ENCODE data around the gene GIMAP8.

GIMAP8 gene

DNA sequence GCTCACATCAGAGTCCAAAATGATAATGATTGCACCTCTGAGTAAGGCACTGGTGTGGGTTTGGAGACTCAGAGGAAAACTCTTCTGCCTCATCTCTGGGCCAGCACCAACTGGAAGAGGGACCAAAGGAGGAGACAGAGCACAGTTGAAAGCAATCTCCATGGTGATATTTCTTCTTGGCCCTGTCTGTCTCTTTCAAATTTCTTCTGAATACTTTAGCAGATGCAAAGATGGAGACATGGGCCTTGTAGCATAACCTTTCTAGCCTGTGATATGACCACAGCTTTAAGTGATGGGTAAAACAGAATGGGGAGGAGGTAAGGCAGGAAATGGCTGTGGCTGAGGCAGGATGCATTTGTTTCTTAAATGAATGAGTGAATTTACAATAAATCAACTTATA is 52.1 kb downstream of the GIMAP8 start:
- POLR2A ChIA-PET = no interaction called here
- TF ChIP-seq, protein P1, sequence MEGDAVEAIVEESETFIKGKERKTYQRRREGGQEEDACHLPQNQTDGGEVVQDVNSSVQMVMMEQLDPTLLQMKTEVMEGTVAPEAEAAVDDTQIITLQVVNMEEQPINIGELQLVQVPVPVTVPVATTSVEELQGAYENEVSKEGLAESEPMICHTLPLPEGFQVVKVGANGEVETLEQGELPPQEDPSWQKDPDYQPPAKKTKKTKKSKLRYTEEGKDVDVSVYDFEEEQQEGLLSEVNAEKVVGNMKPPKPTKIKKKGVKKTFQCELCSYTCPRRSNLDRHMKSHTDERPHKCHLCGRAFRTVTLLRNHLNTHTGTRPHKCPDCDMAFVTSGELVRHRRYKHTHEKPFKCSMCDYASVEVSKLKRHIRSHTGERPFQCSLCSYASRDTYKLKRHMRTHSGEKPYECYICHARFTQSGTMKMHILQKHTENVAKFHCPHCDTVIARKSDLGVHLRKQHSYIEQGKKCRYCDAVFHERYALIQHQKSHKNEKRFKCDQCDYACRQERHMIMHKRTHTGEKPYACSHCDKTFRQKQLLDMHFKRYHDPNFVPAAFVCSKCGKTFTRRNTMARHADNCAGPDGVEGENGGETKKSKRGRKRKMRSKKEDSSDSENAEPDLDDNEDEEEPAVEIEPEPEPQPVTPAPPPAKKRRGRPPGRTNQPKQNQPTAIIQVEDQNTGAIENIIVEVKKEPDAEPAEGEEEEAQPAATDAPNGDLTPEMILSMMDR (IDR thresholded peaks at IDR 0.05; ENCODE audit: control extremely low read depth, extremely low read depth, low read depth, missing control alignments) = no peak
- no peak for DNase-seq (ENCODE audit: extremely low spot score)
- CTCF ChIA-PET = interaction anchor here (1.1 to 1.5 kb wide), 3 partner anchors 13 to 220 kb away, joined by 4 to 6 read pairs (median 4); partner anchors contain the start of gene GIMAP7

DNA sequence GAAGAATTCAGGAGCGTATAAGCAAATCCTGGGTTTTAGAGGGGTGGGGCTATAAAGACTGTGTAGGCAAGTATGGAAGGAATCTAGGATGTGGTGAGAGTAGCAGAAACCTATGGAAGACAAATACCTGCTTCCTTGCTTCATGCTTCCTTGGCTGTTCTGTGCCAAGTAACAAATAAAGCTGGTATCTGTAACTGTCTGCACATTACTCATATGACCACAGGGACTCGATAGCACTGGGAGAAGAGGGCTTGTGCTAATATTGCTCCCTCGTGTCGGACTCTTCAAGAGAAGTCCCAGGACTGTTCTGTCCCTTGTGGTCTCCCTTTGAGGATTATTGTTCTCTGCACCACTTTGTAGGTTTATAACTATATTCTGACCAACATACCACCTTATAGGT is 52.7 kb downstream of the GIMAP8 start:
- DNase-seq (ENCODE audit: extremely low spot score) = no peak
- TF ChIP-seq, protein P1 (IDR thresholded peaks at IDR 0.05; ENCODE audit: control extremely low read depth, extremely low read depth, low read depth, missing control alignments) = no peak
- ChIA-PET CTCF (interaction anchor here (1.4 kb wide), 1 partner anchor 12 kb away, joined by 6 read pairs; the partner anchor contains the start of gene GIMAP7), POLR2A (no interaction called here)

DNA sequence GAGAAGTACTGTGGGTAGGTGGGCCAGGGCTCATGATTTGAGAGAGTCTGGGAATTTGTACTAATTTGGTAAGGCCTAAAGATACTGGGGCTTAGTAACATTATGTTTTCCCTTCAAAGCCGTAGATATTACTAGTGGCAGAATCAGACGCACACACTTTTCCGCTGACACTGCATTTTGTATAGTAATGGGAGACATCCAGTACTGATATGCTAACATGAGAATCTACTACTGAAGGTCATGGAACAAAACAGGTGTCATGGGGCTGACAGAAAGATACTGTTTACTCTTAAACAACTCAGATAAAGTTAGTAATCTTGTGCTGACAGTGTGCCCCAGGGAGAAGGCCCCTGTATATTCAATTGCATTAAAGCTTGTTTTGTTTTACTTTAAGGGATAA is 53.2 kb downstream of the GIMAP8 start:
- TF ChIP-seq, protein P1 (IDR thresholded peaks at IDR 0.05; ENCODE audit: control extremely low read depth, extremely low read depth, low read depth, missing control alignments) = no peak
- DNase-seq (ENCODE audit: extremely low spot score) = no peak
- ChIA-PET CTCF (no interaction called here), POLR2A (no interaction called here)

DNA sequence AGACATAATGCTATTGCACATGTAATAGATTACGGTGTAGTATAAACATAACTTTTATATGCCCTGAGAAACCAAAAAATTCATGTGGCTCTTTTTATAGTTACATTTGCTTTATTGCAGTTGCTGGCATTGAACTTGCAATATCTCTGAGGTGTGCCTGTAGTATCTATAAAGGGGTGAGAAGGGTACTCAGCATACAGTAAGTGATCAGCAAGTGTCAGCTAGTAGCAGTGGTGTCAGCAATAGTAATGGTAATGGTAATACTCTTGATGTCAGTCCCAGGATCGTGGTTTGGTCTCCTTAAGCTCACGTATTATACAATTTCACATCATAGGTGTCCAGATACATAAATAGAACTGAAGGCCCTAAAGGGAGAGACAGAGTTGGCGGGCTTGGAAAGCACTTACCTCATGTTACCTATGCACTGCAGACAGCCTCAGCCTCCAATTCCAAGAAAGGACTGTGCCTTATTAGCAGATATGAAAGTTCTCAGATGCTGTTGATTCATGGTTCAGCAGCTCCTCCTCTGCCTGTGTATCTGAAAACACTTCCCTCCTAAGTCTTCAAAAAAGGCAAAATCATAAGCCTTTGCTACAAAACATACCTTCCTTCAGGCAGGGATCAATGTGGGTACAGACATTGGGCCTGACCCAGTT is 57.6 kb downstream of the GIMAP8 start:
- no peak for DNase-seq (ENCODE audit: extremely low spot score)
- TF ChIP-seq, protein P1 (IDR thresholded peaks at IDR 0.05; ENCODE audit: control extremely low read depth, extremely low read depth, low read depth, missing control alignments) = no peak
- CTCF ChIA-PET = interaction anchor here (1.6 kb wide), 1 partner anchor 152 kb away, joined by 3 read pairs; no protein-coding TSS in a partner anchor
- POLR2A ChIA-PET = no interaction called here

DNA sequence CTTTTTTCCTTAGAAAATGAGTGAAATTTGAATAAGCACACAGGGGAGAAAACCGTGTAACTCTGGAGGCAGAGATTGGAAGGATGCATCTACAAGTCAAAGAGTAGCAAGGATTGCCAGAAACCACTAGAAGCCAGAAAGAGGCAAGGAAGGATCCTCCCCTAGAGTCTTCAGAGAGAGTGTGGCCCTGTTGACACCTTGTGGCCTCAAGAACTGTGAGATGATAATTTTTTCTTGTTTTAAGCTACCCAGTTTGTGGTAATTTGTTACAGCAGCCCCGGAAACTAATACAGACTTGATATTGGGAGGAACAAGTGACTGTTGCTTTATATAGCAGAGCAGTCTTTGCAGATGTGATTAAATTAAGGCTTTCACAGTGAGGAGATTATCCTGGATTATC is 60.6 kb downstream of the GIMAP8 start:
- ChIA-PET CTCF (no interaction called here), POLR2A (no interaction called here)
- no peak for DNase-seq (ENCODE audit: extremely low spot score)
- TF ChIP-seq, protein P1 (IDR thresholded peaks at IDR 0.05; ENCODE audit: control extremely low read depth, extremely low read depth, low read depth, missing control alignments) = no peak

DNA sequence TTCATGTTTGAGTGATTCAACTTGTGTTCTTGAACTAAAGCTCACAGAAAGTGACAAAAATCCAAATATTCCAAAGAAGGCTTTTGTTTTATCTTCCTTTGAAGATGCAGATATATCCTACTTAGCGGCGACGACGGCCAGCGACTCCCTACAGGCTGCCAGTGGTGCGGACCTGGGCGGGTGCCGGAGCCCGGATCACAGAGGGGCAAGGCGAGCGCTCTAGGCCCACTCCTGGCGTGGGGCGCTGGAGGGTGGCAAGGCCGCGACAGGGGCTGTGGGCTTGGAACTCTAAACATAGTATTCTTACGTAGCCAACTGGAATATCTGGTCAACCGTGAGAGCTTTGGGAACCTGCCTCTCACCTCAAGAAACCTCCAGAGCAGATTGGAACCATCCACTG is 63.3 kb downstream of the GIMAP8 start:
- POLR2A ChIA-PET = no interaction called here
- TF ChIP-seq, protein P1 (IDR thresholded peaks at IDR 0.05; ENCODE audit: control extremely low read depth, extremely low read depth, low read depth, missing control alignments) = no peak
- DNase-seq (ENCODE audit: extremely low spot score) = no peak
- CTCF ChIA-PET = interaction anchor here (1.4 kb wide), 1 partner anchor 209 kb away, joined by 3 read pairs; no protein-coding TSS in a partner anchor

Measured in GM10248 (cell line).